Stimulated activated CD8-positive, alpha-beta memory T cell treated with anti-CD3 and anti-CD28 coated beads, Interleukin-15, amount 100 ng/mL, for 1 hour (primary cell): ENCODE data around the gene SOX6.

ENCODE experiments used
- DNase-seq: peaks from one replicate; pipeline ENCODE4 v3.0.0-alpha.2; 2020; ENCODE audit warnings: low read depth

The SOX6 gene

DNA sequence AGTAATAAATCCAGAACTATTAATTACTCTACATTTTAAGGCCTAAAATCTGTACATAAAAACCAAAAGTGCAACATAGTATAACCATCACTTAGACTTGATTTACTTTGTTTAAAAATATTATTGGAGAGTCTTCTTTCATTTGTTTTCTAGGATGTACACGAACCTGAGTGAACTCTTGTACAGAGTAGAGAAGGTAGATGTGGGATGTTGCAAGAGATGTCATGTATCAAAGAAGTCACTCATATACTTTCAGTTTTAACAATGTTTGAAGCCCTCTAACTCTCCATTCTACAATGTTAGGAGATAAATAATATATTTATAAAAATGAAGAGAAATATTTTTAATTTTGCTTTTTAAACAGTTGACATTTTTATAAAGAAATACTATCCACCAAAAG is 38.6 kb downstream of the SOX6 start:
- DNase-seq: no peak

DNA sequence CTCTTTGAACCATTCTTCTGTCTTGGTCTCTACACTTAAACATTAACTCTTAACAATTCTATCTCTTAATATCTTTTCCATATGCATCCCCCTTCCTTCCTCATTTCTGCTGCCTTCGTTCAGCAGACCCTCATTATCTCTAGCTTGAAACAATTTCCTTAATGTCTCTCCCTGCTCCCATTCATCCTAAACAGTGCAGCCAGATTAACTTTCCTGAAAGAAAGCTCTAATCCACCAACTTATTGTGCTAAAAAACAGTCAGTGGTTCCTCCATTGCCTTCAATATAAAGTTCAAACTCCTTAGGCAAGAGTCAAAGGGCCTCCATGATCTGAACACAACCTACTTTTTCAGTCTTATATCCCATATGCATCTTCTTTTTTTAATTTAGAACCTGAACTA is 42.5 kb downstream of the SOX6 start:
- no peak for DNase-seq

DNA sequence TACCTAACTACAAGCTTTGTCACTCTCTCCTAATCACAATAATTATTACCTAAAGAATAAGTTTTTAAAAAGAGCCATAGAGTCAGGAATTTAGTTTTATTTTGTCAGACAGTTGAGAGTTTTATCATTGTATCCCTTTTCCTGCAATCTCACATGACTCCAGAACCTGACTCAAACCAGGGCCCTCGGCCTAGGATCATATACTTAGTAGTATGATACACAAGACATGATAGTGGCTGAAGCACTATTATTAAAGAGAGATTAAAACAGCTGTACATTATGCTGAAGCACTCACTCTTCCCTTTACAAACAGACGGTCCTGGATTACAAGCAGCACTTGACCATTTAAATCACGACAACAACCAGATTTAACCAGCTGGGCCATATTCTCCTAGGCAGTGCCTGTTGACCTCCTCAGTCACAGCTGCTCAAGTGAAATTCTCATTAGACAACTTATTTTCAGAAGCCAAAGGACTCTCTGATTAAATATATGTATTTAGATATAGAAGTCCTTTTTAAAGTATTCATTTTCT is 44.0 kb downstream of the SOX6 start:
- no peak for DNase-seq

DNA sequence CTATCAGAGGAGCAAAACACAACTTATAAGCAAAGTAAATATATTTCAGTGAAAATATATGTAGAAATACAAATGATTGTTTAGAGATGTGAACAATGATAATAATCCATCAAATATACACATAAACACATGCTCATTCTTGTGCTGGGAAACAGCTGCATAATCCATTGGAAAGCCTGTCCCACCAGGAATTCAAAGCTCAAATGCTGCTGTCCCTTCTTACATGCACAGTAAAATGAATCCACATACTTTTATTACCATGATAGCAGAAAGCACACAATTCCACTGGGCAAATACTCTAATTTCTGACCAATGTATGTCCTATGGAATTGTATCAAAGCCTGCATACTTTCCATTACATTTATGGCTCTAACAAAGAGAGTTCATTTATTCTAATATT is 44.5 kb downstream of the SOX6 start:
- no peak for DNase-seq

DNA sequence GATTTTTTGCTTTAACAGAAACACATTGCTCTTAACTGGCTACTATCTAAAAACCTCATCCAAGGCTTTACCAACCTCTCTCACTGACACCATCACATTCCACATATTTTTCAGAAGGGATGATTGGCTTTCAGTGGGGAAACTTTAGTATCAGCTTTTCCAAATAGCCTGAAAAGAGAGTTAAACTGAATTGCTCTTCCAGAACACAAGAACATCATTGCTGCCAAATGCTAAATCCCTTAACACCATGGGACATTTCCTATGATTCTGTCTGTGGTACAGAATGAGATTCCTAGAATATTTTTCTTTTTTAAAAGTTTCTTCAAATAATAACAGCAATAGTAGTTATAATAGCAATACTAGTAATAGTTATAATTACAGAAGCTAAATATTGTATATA is 45.4 kb downstream of the SOX6 start:
- DNase-seq: no peak

DNA sequence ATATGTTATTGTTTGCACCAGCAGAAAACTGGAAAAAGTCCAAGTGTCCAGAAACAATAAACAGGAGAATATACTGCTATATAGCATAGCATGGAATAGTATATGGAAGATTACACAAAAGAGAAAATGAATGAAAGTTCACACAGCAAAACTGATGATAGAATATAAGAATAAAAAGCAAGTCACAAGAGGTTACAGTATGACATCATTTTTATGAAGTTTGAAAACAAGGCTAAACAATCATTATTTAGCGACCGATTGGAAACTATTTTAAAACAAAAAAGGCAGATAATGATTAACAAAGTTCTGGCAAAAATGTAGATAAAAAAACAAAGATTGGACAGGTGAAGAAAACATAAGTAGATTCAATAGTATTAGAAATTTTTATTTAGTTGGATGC is 47.1 kb downstream of the SOX6 start:
- no peak for DNase-seq

DNA sequence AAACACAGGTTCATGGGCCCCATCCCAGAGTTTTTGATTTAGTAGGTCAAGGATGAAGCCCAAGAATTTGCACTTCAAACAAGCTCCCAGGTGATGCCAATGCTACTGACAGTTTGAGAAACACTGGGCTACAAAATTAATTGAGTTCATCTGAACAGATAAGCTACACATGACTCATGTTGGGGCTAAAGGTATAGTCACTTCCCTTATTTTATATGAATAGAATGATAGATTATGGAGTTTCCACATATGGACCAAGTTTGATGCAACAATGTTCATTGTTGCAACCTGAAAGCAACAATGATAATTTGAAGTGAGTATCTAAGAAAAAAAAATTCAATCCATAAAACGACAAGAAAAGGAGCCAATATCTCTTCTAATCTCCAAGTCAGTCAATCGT is 54.9 kb downstream of the SOX6 start:
- DNase-seq: no peak

DNA sequence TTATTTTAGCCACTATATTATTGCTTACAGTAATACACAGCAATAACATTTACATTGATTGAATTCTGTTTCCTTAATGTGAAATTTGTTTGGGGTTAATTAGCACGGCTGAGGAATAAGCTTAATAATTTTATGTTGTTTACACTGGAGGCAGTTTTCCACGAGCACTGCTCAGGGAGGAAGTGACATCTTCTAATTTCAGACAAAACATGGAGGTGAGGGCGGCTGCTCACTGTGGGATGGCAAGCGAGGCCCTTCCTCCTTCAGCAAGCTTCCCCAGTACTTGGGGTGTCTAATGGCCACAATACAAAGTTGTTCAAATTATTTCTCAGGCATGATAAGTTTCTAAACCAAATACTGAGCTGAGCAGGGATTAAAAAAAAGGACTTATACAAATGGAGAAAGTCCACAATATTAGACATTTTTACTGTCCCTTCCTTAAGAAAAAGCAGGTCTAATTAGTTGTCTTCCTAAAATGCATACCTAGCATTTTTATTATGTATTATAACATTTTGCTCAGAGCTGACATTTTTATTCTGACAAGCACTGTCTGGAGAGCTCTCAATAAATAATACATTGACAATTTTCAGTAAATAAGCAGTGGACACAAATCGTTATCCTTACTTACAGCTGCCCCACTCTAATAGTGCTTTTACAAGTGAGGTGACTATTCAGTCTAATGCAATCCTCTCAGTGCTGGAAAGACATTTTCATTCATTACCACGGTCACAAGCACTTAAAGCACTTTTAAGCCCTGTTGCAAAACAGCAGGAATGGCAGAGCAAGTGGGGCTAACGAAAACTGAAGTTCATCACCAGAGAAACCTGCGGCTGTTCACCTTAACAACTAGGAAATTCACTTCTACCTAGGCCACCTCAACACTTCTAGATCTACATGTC is 56.2 kb downstream of the SOX6 start:
- DNase-seq: no peak

DNA sequence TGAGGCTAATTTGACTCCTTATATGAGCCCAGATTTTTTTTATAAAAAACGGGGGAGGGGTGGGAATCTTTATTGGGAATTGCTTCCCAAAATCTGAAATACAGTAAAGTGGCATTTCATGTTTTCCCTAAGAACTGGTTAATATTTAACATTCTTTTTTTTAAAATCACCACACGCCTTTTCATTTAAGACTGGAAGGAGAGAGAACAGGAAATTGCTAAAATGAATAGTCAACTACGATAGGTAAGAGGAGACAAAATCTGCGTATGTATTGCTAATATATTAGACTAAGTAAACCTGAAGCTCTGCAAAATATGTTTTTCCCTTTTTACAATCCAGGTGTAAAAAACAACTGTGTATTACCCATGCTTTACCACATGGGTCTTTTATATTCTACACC is 57.0 kb downstream of the SOX6 start:
- DNase-seq: no peak

DNA sequence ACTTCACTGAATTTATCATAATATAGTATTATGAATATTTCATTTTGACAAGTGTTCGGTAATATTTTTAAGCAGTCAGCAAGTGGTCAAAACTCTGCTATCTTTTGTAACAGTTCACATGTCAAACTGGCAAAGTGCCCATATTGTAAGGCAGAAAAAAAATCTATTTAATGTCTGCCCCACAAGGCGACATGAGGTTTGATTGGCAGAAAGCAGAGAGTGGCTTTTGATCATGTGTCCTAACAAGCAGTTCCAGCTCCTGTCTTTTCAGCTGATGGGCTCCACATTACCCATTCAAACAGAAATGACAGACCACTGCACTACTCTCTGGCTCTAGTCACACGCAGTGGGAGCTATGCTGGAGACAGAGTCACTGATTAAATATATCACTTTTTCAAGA is 59.0 kb downstream of the SOX6 start:
- no peak for DNase-seq

DNA sequence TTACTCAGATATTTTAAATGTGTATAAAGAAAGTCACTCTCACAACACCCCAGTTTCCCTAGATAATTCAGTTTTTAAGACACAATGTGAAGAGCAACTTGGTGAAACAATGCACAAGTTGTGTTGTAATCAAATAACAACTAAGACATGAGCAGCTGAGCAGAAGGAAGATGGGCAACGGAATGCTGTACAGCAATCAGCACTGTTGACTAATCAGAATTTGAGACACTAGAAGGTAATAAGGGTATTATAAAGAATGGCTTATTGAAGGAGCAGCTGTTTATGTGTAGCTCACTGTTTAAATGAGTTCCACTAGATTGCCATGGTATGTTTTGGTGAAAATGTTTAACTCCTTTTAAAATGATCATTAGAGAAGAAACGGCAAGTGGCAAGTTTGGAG is 60.1 kb downstream of the SOX6 start:
- DNase-seq: no peak

DNA sequence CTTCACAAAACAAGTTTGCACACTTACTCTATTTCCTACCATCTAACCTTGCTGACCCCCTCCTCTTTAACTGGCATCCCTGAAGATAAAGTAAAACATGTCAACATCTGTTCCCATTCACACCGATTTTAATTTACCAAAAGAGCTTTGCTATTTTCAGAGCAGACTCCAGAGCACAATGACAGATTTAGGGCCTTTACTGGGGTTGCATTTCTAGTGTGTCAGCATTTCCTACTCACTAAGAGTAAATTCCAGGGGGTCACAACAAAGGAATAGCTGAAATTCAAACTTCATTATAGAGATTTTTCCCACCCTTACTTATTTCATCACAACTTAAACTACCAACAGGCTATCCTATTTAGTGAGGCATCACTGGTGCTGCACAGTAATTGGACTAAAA is 60.8 kb downstream of the SOX6 start:
- DNase-seq: no peak

DNA sequence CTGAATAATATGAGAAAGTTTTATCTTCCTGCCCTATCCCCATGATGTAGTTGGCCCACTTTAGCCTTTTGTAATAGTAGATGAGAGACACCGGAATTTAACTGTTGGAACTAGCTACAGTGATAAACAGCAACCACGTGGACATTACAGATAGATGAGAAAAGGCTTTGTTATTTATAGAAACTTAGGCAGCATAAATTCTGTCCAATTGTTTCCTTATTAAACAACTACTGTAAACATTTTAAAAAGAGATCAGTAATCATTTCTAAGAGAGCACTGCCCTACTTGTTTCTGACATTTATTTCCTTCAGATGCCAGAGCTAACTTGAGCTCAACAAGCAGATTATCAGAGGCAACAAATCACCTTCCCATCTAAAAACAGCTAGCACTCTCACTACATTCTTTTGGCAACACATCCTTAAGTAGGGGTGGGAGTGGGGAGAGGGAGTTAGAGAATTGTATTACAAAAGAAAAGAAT is 63.1 kb downstream of the SOX6 start:
- no peak for DNase-seq

DNA sequence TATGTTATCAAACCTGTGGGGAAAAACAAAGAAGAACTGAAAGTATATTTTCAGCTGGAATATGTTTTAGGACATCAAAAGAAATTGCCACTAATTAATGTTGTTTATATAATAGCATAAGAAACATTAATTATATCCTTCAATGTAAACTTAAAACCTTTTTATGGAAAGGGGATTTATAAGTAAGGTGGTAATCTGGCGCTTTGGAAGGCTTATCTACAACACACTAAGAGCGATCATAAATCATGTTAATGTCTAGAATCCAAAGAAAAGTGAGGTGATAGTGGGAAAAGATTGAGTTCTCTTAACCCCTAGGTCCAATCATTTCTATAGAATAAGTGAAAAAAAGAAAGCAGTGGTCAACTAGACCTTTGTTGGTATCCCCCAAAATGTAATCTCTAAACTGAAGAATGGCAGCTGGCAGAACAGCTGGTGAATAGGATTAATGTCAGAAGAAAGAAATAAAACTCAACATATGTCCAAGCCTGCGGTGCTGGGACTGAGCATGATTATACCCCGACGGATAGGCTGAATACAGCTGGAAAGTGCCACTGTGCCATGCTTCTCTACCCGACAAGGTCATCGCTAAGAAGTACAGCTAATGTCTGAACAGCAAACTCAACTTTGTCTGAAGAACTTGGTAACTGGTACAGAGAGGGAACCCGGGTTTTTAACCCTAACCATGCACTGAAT is 64.0 kb downstream of the SOX6 start:
- no peak for DNase-seq

DNA sequence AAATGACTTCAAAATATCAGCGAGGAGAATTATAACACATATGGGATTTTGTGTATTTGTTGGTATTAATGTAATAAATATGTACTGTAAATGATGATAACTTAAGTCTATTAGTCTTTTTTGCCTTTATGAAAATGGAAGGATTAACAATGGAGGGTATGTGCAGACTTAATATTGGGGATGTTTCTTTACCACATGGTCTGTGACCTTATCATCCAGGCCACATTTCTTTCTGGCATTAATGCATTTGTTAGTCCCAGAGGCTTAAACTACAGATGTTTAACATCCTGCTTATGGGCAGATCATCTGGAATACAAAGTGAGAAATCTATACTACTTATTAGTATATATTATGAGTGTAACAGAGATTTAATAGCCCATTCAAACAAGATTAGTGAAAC is 64.6 kb downstream of the SOX6 start:
- no peak for DNase-seq

DNA sequence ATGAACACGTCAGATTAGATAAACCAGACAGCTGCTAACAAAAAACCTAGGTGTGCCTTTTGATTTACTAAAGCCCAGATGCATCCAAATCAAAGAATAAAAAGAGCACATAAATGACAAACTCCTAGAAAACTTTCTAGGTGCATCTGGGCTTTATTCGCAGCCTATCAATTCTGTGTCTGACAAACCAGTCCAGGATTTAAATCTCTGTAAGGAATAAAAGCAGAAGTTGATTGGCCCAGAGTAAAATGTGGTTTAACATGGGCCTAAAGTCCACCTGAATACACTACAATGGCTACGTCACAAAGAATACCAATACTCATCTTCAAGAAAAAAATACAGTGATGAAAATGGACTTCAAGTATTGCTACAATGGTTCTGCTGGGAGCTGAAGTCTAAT is 66.8 kb downstream of the SOX6 start:
- no peak for DNase-seq

DNA sequence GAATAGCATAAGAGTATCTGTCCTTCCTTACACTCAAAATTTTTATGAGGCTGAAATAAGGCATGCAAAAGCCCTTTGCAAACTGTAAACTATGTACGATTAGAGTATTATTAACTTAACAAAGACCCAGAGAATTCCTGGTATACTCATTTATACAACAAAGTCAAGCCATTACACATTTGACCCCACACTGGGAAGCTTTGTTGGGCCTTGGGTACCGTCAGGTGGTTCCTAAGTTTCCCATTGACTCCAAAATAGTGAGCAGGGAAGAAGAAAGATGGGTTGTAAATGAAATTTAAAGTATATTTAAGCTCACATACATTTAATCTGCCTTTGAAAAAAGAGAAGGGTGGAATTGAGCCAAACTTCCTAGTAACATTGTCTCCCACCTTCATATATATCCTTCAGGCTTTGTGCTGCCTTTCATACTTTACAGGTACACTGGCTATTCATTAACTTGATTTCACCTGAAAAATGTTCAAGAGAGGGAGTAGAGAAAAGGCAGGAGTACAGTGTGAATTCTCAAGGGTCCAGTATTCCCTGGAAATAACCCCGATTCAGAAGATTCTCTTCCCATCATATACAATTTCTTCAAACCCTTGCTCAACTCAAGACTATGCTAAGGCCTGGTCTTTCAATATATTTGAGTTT is 68.6 kb downstream of the SOX6 start:
- no peak for DNase-seq

DNA sequence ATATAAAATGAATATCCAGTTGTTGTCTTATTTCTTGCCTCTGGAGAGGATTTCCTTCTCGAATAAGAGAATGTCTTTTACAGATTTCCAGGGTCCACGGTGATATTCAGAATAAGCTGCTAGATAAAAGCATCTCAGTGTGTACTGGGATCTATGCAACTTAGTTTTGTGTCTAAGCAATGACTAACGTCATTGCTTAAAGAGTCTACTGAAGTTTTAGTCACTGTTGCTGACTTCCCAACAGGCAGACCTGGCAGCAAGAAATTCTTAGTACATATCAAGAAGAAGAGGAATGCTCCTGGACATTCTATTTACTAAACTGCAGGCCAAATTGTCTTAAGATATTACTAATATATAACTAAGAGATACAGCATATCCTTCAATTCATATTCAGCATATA is 70.3 kb downstream of the SOX6 start:
- no peak for DNase-seq

DNA sequence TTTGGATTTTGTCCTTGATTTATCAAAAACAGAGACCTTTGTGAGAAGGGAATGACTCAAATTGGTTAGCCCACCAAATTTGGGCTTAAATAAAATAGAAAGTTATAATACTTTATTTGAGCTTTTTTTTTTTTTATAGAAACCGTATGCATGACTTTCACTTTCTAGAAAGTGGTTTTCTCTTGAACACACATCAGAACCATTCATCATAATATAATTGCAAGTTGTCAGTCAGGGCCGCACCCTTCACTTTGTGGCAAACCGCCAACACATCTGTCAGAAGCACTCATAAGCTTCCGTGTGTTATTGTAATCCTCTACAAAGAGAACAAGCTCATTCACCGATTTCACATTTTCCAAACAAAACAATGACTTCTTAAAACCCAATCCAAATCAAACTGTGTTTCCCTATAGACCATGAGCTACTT is 76.1 kb downstream of the SOX6 start:
- DNase-seq: no peak

DNA sequence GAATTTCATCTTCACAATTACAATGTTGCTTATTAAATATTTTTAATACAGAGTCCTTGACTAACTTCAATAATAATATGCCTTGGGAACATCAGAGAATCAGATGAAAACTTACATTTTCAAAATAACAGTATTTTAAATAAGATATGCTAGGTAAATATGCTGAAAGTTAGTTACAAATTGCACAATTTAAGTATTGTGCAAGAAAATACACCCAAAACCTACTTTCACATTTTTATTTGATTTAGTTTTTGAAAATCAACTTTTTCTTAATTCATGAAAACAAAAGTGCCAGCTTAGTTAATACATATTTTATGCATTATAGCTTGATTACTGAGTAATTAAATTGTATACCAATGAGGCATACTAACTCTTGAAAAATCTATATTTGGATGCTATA is 76.8 kb downstream of the SOX6 start:
- no peak for DNase-seq

DNA sequence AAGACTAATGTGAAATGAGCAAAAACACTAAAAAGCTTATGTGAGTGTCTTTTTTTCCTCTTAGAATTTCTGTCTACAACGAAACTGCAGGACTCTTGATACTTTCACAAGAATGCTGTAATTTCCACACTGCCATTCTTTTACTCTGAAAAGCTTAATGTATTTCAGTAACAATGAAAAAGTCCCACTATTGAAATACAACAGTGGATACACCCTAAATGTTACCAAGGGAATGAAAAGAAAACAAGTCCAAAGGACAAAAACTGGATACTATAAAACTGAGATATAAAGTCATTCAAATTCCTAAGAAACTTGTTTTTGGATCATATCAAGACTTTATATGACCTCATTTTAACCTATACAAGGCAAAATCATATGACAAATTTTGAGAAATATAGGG is 77.4 kb downstream of the SOX6 start:
- no peak for DNase-seq

DNA sequence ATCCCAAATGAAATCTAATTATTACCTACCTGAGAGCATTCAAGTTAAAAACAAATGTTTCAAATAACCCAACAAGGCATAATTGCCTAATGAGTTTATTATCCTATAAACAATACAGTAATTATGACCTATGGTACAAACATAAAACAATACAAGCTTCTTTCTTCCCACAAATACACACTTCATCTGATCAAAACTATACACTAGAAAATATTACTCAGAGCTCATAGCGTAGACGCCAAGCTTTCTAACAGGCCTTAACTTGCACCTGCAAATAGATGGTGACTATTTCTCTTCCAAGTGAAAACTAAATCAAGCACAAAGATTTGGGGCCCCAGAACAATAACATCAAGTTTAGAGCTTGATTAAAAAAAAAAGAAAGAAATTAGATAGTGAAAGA is 78.1 kb downstream of the SOX6 start:
- no peak for DNase-seq

DNA sequence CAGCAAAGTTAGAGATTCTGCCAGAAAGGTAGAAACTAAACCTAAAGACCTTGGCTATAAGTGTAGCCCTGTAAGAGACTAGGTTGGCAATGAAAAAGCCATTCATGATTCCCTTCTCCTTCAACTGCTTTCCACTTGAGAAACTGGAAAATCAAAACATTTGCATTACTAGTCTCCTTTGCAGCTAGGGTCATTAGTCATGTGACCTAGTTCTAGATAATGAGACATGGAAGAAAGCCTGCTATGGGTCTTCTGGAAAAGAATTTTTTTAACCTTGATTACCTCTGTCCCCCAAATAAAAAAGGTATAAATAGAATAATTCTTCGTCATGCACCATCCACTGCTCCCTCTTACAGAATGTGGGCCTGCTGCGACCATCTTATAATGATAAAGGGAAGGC is 80.1 kb downstream of the SOX6 start:
- no peak for DNase-seq
